CD4-positive, alpha-beta T cell treated with Interleukin-6 for 4 hours (primary cell): ENCODE measurements around the gene HS3ST3B1.

Experiments
- DNase-seq: peaks from one replicate; pipeline ENCODE4 v3.0.0-alpha.2; 2020; ENCODE audit warnings: mixed read lengths

The HS3ST3B1 gene

GRCh38 chr17:14321980-14322776 lies 21.3 kb downstream of the HS3ST3B1 start:
- DNase-seq = no peak

DNA sequence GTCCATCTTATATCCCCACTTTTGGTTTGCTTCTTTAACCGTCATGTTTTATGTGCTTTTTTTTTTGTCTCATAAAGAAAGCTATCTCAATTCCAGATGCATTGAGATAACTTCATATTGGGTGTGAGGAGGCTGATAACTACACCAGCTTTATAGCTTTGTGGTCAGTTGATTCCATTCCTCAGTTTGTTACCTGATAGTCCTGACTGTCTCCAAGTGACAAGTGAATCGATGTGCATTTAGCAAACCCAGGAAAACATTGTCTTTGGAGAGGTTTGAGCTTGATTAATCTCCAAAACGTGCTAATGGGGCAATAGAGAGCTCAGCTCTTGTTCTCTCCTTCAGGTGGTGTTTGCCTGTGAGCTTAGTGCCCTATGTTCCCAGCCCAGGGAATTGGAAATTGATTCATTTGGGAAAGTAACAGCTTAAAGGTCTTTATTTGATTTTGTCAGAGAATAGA lies 22.7 kb downstream of the HS3ST3B1 start:
- DNase-seq = no peak

GRCh38 chr17:14325618-14326167 lies 24.8 kb downstream of the HS3ST3B1 start:
- no peak for DNase-seq

- DNase-seq = no peak
Measured at GRCh38 chr17:14329900-14330491, 29.1 kb downstream of the HS3ST3B1 start.

- no peak for DNase-seq
Measured at GRCh38 chr17:14330492-14330962, 29.6 kb downstream of the HS3ST3B1 start.

GRCh38 chr17:14331225-14331981 lies 30.5 kb downstream of the HS3ST3B1 start:
- no peak for DNase-seq

DNA sequence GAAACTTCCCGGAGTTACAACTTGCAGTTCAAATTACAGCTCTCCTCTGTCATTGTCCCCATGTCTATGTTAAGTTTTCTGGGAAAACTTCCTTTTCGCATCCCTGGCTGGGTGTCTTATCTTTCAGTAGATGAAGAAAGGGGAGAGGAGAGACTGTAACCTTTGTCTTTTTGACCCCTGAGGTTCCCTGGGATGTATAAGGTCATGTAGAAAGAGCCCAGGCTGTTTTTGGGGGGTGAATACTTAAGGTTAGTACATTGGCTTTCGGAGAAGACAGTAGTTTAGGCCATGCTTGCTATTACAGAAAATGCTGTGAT lies 31.1 kb downstream of the HS3ST3B1 start:
- no peak for DNase-seq

GRCh38 chr17:14332331-14332730 lies 31.4 kb downstream of the HS3ST3B1 start:
- no peak for DNase-seq

DNA sequence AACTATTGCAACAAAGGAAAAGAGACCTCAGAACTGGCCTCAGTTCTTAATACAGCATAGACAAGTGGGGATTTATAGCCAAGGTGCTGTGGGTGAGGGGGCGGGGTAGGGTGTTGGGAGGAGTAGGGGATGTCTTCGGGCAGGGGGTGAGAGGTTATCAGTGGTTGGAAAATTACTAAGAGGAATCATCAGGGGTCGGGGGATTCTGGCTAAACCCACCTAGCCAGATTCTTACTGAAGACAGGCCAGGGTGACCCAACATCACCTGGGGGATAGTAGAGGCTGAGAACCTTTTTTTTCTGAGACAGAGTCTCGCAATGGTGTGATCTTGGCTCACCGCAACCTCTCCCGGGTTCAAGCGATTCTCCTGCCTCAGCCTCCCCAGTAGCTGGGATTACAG lies 32.6 kb downstream of the HS3ST3B1 start:
- DNase-seq = no peak

DNA sequence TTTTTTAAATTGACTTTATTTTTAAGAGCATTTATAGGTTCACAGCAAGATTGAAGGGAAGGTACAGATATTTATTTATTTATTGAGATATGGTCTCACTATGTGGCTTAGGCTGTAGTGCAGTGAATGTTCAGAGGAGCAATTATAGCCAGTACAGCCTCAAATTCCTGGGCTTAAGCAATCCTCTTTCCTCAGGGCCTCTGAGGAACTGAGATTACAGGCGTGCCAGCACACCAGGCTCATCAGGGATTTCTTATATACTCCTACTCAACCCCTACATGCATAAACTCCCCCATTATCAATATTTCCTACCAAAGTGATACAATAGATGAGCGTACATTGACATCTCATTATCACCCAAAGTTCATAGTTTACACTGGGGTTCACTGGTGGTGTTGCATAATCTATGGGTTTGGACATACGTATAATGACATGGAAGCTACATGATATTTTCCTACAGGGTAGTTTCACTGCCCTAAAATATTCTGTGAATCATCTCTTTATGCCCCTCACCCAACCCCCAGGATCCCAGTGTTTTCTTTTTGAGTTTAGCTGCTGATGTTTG lies 33.5 kb downstream of the HS3ST3B1 start:
- no peak for DNase-seq

DNA sequence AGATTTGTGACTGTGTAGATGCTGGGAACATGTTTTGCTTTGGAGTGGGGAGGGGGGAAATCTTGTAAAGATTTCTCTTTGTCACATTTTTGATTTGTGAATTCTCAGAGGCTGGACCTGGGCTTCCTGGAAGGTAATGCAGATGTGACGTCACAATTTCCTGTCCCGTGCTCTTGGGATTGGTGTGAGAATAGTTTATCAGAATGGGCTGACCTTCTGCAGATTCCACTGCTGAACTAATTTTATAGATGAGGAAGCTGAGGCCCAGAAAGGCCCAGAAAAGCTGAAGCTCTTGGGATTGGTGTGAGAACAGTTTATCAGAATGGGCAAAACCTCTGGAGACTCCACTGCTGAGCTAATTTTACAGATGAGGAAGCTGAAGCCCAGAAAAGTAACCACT lies 34.0 kb downstream of the HS3ST3B1 start:
- no peak for DNase-seq

DNA sequence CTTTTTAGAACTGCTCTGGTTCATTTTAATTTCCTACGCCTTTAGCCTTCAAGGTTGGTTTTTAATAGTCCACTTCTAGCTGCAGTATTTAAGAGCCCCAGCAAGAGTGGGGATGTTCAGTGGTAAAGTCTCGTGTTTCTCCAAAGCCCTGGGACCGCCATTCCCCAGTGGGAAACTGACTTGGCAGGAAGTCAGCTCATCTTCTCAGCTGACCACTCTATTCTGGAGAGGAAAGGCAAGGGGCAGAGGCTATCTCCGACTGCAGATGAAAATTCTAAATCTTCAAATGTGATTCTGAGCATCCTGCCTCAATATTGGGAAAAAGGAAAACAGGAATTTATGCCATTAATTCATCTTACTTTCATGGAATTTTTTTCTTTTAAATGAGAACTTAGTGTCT lies 35.5 kb downstream of the HS3ST3B1 start:
- DNase-seq = no peak

- DNase-seq = no peak
Measured at GRCh38 chr17:14337596-14338079, 36.8 kb downstream of the HS3ST3B1 start.

DNA sequence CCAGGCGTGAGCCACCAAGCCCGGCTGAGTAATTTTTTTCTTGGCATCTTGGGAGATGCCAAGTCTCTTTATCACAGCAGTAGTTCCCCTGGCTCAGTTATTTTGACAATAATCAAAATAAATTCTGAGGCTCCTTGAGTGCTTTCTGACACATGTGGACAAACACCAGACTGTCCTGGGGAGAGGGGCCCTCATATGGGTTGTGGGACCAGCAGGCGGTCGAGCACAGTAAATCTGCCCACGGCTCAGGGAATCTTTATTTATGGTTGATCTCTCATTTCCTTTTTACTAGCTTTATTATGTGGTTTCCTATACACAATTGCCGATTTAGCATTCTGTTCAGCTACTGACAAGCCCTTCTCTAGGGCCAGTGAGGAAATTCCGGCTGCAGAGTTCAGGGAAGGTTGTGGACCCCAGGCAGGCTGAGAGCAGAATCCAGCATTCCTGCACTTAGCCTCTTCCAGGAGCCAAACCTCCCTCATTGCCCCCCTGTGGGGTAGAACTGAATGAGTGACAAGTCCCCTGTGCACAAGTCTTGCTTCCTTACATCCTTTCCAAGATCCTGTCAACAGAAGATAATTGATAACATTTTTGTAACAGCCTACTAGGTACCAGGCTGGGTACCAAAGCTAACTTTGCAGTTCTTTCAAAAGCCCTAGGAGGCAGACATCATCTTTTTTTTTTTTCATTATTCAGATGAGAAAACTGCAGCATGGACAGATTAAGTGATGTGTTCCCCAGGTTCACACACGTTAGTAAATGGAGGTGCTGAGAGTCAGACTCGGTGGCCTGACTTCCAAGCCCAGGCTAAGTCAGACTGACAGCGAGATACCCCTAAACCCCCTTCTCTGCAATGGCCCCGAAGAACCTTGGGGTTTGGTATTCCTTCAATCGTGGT lies 40.2 kb downstream of the HS3ST3B1 start:
- no peak for DNase-seq

DNA sequence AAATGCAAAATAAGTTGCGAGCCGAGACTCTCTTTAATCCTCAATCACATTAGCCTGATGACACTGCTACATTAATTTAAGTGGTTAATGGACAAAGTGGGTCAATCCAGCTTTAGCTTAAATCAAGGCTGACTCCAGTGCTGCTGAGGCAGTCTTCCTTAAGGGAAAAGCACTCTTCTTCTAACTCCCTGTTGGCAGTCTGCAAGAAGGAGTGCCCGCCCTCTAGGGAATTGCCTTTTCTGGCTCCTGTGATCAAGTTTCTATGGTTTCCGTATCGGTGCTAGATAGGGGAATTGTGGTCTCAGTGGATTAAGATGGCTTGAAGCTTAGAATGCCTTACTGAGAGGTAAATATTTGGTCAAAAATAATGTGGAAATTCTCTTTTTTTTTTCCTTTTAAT lies 41.0 kb downstream of the HS3ST3B1 start:
- no peak for DNase-seq

DNA sequence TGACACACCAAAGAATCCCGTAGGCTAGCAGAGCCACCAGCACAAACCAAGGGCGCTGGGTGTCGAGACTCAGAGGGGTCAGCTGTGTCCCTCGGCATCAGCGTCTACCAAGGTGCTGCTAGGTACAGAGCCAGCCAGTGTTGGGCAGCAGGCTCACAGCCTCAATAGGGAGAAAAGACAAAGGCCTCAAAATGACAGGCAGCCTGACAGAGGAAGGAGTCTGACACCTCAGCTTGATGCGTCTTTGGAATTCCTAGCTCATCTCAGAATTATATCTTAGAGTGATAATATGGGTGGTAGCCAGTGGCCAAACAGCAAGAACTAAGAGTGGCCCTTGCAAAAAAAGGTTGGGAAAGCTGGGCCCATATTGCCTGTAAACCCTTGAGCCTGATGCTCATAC lies 45.9 kb downstream of the HS3ST3B1 start:
- DNase-seq = no peak

- no peak for DNase-seq
Measured at GRCh38 chr17:14351493-14351892, 50.6 kb downstream of the HS3ST3B1 start.

GRCh38 chr17:14352136-14352535 lies 51.3 kb downstream of the HS3ST3B1 start:
- DNase-seq = no peak

GRCh38 chr17:14353861-14354474 lies 53.1 kb downstream of the HS3ST3B1 start:
- no peak for DNase-seq

GRCh38 chr17:14354807-14355206 lies 53.9 kb downstream of the HS3ST3B1 start:
- DNase-seq = no peak

DNA sequence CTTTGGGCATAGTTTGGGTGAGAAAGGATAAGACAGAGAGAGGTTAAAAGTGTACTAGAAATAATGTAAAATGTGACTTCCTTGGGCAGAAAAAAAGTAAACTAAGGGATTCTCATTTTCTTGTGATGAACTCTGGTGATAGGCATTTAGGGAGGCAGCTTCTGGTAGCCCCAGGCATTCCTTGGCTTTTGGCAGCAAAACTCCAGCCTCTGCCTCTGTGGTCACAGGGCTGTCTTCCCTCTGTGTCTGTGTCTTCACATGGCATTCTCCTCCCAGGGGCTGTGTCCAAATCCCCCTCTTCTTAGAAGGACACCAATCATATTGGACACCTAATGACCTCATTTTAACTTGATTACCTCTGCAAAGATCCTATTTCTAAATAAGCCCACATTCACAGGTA lies 54.7 kb downstream of the HS3ST3B1 start:
- DNase-seq = no peak
